Ishikawa (cell line): ENCODE results near the gene FBH1.
A peak's percentile ranks its signal among the peaks of the same experiment; 100 is the strongest.

Source experiments
- CEBPB ChIP-seq: IDR thresholded peaks from 2 replicates; pipeline ENCODE4 v1.6.1; 2012
- CREB1 ChIP-seq: IDR thresholded peaks from 2 replicates; pipeline ENCODE4 v1.6.1; 2012; ENCODE audit warnings: low read depth
- EGR1 ChIP-seq: IDR thresholded peaks from 2 replicates; pipeline ENCODE4 v1.6.1; 2012
- EP300 ChIP-seq: IDR thresholded peaks from 2 replicates; pipeline ENCODE4 v1.6.1; 2012; ENCODE audit warnings: borderline replicate concordance
- FOXM1 ChIP-seq: IDR thresholded peaks from 2 replicates; pipeline ENCODE4 v1.6.1; 2012; ENCODE audit warnings: low read depth, borderline replicate concordance
- MAX ChIP-seq: IDR thresholded peaks from 2 replicates; pipeline ENCODE4 v1.6.1; 2012
- NFIC ChIP-seq: IDR thresholded peaks from 2 replicates; pipeline ENCODE4 v1.6.1; 2012
- RAD21 ChIP-seq: IDR thresholded peaks from 2 replicates; pipeline ENCODE4 v1.6.1; 2012; ENCODE audit warnings: low read depth
- REST ChIP-seq: IDR thresholded peaks from 2 replicates; pipeline ENCODE4 v1.6.1; 2012; ENCODE audit warnings: low read depth, mild to moderate bottlenecking
- TAF1 ChIP-seq: IDR thresholded peaks from 2 replicates; pipeline ENCODE4 v1.6.1; 2012; ENCODE audit warnings: low read depth, mild to moderate bottlenecking
- TCF12 ChIP-seq: IDR thresholded peaks from 2 replicates; pipeline ENCODE4 v1.6.1; 2012; ENCODE audit warnings: low read depth
- TEAD4 ChIP-seq: IDR thresholded peaks from 2 replicates; pipeline ENCODE4 v1.6.1; 2012
- USF1 ChIP-seq: IDR thresholded peaks from 2 replicates; pipeline ENCODE4 v1.6.1; 2012
- YY1 ChIP-seq: IDR thresholded peaks from 2 replicates; pipeline ENCODE4 v1.6.1; 2012; ENCODE audit warnings: low read depth
- ZBTB7A ChIP-seq: IDR thresholded peaks from 2 replicates; pipeline ENCODE4 v1.6.1; 2012; ENCODE audit warnings: low read depth

Gene FBH1

DNA sequence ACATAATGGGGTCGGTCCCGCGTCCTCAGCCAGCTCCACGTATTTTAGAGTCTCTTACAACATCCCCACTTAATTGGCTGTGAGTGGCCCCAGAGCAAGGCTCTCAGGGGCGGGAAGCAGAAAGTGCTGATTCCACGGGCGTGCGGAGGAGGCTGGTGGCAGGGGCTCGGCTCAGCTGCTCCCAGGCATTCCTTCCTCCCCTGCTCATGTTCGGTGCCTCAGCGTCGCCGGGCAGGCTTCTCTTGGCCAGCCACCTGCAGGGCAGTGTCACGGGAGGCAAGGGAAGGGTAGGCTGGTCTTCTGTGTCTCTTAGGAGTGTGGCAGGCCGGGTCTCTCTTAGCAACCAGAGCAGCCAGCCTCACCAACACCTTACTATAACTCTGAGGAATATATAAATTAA, 53.5 kb downstream of the FBH1 start:
- TF ChIP-seq TEAD4 = no peak
- no peak for TF ChIP-seq EP300
- no peak for TF ChIP-seq USF1
- no peak for TF ChIP-seq RAD21
- TF ChIP-seq TAF1 = no peak
- TF ChIP-seq CEBPB = no peak
- no peak for TF ChIP-seq EGR1
- no peak for TF ChIP-seq ZBTB7A
- no peak for TF ChIP-seq NFIC
- no peak for TF ChIP-seq CREB1
- TF ChIP-seq MAX = no peak
- no peak for TF ChIP-seq YY1
- TF ChIP-seq FOXM1 = no peak
- TF ChIP-seq TCF12 = no peak
- no peak for TF ChIP-seq REST

- TF ChIP-seq TCF12 = no peak
- no peak for TF ChIP-seq REST
- TF ChIP-seq EP300 = peak; percentile 32; the same call in 1 of the 2 replicates
- no peak for TF ChIP-seq TEAD4
- TF ChIP-seq EGR1 = no peak
- TF ChIP-seq MAX = peak; percentile 51; the same call in 1 of the 2 replicates
- no peak for TF ChIP-seq USF1
- no peak for TF ChIP-seq FOXM1
- 0 out of 2 replicates have a peak, but pooled peaks have one; percentile 19 for TF ChIP-seq CREB1
- TF ChIP-seq NFIC = peak; percentile 62
- TF ChIP-seq ZBTB7A = no peak
- TF ChIP-seq YY1 = no peak
- no peak for TF ChIP-seq TAF1
- no peak for TF ChIP-seq CEBPB
- TF ChIP-seq RAD21 = no peak
Observed at GRCh38 chr10:5944389-5945189, 54.5 kb downstream of the FBH1 start.

DNA sequence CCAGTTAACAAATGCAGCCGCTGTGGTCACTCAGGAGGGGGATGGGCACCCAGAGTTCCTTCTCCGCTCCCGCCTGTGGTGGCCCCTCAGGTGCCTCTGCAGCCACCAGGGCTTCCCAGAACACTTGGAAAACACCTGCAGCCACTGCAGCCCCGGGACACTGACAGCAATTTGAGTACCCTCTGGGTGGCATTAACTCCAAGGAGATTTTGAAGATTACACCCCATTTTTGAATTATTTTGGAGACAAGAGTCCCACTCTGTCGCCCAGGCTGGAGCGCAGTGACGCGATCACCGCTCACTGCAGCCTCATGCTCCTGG, 55.1 kb downstream of the FBH1 start:
- no peak for TF ChIP-seq TEAD4
- TF ChIP-seq EP300 = no peak
- TF ChIP-seq TCF12 = no peak
- no peak for TF ChIP-seq EGR1
- no peak for TF ChIP-seq CEBPB
- TF ChIP-seq RAD21 = no peak
- no peak for TF ChIP-seq CREB1
- no peak for TF ChIP-seq TAF1
- no peak for TF ChIP-seq NFIC
- TF ChIP-seq YY1 = no peak
- no peak for TF ChIP-seq REST
- no peak for TF ChIP-seq FOXM1
- TF ChIP-seq ZBTB7A = no peak
- no peak for TF ChIP-seq MAX
- TF ChIP-seq USF1 = no peak
